Ectodermal cell (in vitro differentiated cells): ENCODE measurements around the gene MUC2.

Experiments used
- H3K27ac ChIP-seq: 2 replicates; pipeline ENCODE4 v1.7.0; 2013; ENCODE audit warnings: mild to moderate bottlenecking, low read depth, low read length; ENCODE audit not compliant: insufficient read depth, poor library complexity, severe bottlenecking
- H3K27me3 ChIP-seq: 2 replicates; pipeline ENCODE4 v1.7.0; 2013; ENCODE audit warnings: mild to moderate bottlenecking, low read length; ENCODE audit not compliant: insufficient read depth, control insufficient read depth, poor library complexity, severe bottlenecking
- H3K36me3 ChIP-seq: one replicate; pipeline ENCODE4 v1.7.0; 2013; ENCODE audit warnings: low read length; ENCODE audit not compliant: control insufficient read depth, insufficient read depth
- H3K4me1 ChIP-seq: one replicate; pipeline ENCODE4 v1.7.0; 2013; ENCODE audit warnings: low read length; ENCODE audit not compliant: control insufficient read depth, insufficient read depth
- H3K4me3 ChIP-seq: 2 replicates; pipeline ENCODE4 v1.7.0; 2013; ENCODE audit warnings: low read depth, low read length, control low read depth; ENCODE audit not compliant: insufficient read depth
- H3K9me3 ChIP-seq: 2 replicates; pipeline ENCODE4 v1.7.0; 2013; ENCODE audit warnings: mild to moderate bottlenecking, low read length, moderate library complexity; ENCODE audit not compliant: control insufficient read depth
- WGBS, 2 experiments: methylation state at CpG; one replicate each; pipeline ENCODE4 v1.1.7; 2013; ENCODE audit warnings: missing lambda C conversion rate in 2 of 2; 5-methylcytosine and 5-hydroxymethylcytosine counted together

MUC2 gene

GRCh38 chr11:1060410-1060809 lies 14.3 kb upstream of the MUC2 start:
- no peak overlapping the region for H3K4me3 ChIP-seq
- WGBS, 2 experiments: 90 to 92% methylated on average over 16 of the region's 16 CpGs
- H3K27ac ChIP-seq: no peak overlapping the region
- H3K36me3 ChIP-seq: no peaks in the 10 kb centered on the region
- H3K27me3 ChIP-seq: no peaks in the 10 kb centered on the region
- no peaks in the 10 kb centered on the region for H3K9me3 ChIP-seq
- H3K4me1 ChIP-seq: no peaks in the 10 kb centered on the region

- Histone ChIP-seq H3K36me3 (no peaks in the 10 kb centered on the region), H3K9me3 (no peaks in the 10 kb centered on the region), H3K4me1 (no peaks in the 10 kb centered on the region), H3K27me3 (no peaks in the 10 kb centered on the region), H3K4me3 (no peak overlapping the region), H3K27ac (no peak overlapping the region)
- WGBS, 2 experiments: 79 to 81% methylated on average over 17 to 18 of the region's 18 CpGs
These were observed 13.6 kb upstream of the MUC2 start for GRCh38 chr11:1060852-1061616.

- Histone ChIP-seq H3K27me3 (no peaks in the 10 kb centered on the region), H3K36me3 (no peaks in the 10 kb centered on the region), H3K9me3 (no peaks in the 10 kb centered on the region), H3K4me3 (no peak overlapping the region), H3K4me1 (no peaks in the 10 kb centered on the region), H3K27ac (no peak overlapping the region)
- 83 to 89% methylated on average over 9 of the region's 9 CpGs for WGBS, 2 experiments
These were observed 12.4 kb upstream of the MUC2 start for GRCh38 chr11:1062075-1062820.

GRCh38 chr11:1064167-1064566 lies 10.5 kb upstream of the MUC2 start:
- Histone ChIP-seq H3K27me3 (no peaks in the 10 kb centered on the region), H3K4me3 (no peak overlapping the region), H3K27ac (no peak overlapping the region), H3K9me3 (no peaks in the 10 kb centered on the region), H3K36me3 (no peaks in the 10 kb centered on the region), H3K4me1 (no peaks in the 10 kb centered on the region)
- WGBS, 2 experiments: 90 to 93% methylated on average over 3 of the region's 3 CpGs

DNA sequence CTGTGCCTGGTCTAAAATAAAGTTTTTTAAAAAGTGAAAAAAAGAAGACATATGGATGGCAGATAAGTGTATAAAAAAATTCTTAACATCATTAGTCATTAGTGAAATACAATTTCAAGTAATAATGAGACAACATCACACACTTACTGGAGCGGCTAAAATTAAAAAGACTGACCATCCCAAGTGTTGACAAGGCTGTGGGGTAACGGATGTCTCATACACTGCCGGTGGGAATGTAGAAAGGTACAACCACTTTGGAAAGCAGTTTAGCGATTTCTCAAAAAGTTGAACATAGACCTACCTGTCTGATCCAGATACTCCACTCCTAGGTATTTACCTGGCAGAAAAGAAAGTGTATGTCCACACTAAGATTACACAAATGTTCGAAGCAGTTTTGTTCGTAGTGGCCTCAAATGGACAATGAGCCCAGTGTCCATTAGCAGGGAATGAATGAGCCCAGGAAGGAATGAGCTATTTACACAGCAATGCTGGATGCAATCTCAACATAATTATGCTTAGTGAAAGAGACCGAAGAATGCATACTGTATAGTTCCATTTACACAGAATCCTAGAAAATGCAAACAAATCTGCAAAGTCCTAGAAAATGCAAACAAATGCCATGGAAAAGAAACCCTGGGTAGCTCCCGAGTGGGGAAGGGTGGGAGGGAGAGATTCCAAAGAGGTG lies 6.7 kb upstream of the MUC2 start:
- 90 to 94% methylated on average over 8 of the region's 8 CpGs for whole genome bisulfite sequencing, 2 experiments
- Histone ChIP-seq H3K27me3 (no peaks in the 10 kb centered on the region), H3K4me3 (no peak overlapping the region), H3K36me3 (no peaks in the 10 kb centered on the region), H3K9me3 (no peaks in the 10 kb centered on the region), H3K27ac (no peak overlapping the region), H3K4me1 (peaks cover 6% of the 10 kb centered on the region)

- Histone ChIP-seq H3K36me3 (no peaks in the 10 kb centered on the region), H3K4me3 (no peak overlapping the region), H3K27me3 (no peaks in the 10 kb centered on the region), H3K9me3 (no peaks in the 10 kb centered on the region), H3K27ac (no peak overlapping the region), H3K4me1 (peaks cover 22% of the 10 kb centered on the region)
These were observed 4.9 kb upstream of the MUC2 start for GRCh38 chr11:1069740-1070139.

DNA sequence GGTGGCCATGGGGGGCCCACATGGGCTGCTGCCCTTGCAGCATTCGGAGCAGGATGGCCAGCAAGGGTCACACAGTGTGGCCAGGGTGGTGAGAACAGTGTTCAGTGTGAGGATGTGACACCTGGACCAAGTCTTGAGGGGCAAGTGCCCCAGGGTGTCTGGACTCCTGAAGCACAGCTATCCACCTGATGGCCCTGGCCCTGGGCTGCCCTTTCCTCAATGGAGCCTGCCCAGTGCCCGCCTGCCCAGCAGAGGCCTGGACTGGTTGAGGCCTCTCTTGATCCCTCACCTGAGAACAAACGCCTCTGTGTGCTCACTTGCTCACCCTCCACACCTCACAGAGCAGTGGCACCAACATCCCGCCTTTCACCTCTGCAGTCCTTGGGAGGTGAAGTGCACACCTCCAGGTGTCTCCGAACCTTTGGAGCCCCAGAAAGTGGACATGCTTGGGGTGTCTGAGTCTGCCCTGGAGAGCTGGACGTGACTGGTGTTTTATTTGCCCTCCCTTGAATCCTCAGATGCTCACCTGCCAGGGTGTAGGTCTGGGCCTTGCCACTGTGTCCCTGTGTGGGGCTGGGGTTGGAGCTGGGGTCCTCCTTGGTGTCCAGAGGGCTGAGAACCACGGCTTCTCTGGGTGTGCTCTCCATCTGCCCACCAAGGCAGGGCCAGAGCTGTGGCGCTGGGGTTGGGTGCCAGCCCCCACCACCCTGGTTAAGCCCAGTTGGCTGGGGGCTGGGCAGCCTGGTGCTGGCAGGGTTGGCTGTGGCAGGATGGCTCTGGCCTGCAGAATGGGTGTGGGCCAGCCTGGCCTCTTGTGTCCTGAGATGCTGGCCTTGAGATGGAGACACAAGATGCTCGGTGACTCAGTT lies 3.8 kb upstream of the MUC2 start:
- no peaks in the 10 kb centered on the region for H3K27me3 ChIP-seq
- WGBS, 2 experiments: 89 to 91% methylated on average over 9 of the region's 9 CpGs
- no peaks in the 10 kb centered on the region for H3K36me3 ChIP-seq
- H3K4me3 ChIP-seq: no peak overlapping the region
- H3K4me1 ChIP-seq: peaks cover 22% of the 10 kb centered on the region
- H3K27ac ChIP-seq: no peak overlapping the region
- no peaks in the 10 kb centered on the region for H3K9me3 ChIP-seq

GRCh38 chr11:1071571-1072115 lies 3.0 kb upstream of the MUC2 start:
- Histone ChIP-seq H3K9me3 (no peaks in the 10 kb centered on the region), H3K4me1 (peaks cover 22% of the 10 kb centered on the region), H3K27ac (no peak overlapping the region), H3K36me3 (no peaks in the 10 kb centered on the region), H3K27me3 (no peaks in the 10 kb centered on the region), H3K4me3 (no peak overlapping the region)
- 89 to 90% methylated on average over 21 of the region's 21 CpGs for WGBS, 2 experiments

DNA sequence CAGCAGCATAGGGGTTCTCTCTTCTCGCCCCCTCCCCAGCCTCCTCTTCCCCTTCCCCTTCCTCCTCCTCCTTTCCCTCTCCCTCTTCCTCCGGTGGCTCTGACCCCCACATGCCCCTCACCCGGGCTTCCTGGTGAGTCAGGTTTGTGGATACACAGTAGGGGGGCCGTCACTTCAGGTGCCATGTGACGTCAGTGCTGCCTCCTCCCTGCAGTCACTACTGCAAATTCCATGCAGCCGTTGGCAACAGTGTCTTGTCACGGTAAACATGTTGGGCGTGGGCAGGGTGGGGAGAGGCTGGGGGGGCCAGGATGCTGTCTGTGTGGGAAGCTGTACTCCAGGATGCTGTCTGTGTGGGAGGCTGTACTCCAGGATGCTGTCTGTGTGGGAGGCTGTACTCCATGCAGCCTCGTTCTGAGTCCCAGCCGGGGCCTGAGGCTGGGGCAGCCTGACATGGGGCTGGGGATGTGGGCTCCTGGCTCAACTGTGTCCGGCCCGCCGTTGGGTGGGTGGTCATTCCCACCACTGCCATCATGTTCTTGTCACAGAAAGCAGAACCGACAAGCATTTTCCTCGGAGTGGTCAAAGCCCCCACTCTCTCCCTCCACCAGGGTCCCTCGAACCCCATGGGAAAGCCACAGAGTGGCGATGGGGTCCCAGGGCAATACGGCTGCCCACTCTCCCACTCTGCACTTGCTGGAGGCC lies 2.4 kb upstream of the MUC2 start:
- Histone ChIP-seq H3K27ac (no peak overlapping the region), H3K9me3 (no peaks in the 10 kb centered on the region), H3K4me3 (no peak overlapping the region), H3K27me3 (no peaks in the 10 kb centered on the region), H3K4me1 (peaks cover 22% of the 10 kb centered on the region), H3K36me3 (no peaks in the 10 kb centered on the region)
- WGBS, 2 experiments: 83 to 85% methylated on average over 18 of the region's 18 CpGs
